Measurements from ENCODE around the gene HS3ST2.

DNA sequence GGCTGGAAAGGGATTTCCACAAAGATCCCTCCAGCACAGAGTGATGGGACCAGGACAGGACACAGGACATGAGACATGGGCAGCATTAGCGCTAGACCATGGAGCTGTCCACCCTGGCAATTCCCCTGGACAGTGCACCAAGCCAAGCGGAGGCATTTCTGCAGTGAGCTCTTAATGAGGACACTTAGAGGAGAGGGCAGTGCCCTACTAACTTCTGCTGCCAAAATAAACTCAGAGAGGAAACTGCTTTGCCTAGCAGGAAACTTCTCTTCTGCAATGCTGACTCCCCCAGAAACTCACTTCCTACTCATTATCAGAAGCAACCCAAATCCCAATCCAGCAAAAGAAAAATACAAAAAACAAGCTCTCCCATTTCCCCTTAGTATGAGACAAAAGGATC, 119.2 kb downstream of the HS3ST2 start:
- TF ChIP-seq, protein P1, sequence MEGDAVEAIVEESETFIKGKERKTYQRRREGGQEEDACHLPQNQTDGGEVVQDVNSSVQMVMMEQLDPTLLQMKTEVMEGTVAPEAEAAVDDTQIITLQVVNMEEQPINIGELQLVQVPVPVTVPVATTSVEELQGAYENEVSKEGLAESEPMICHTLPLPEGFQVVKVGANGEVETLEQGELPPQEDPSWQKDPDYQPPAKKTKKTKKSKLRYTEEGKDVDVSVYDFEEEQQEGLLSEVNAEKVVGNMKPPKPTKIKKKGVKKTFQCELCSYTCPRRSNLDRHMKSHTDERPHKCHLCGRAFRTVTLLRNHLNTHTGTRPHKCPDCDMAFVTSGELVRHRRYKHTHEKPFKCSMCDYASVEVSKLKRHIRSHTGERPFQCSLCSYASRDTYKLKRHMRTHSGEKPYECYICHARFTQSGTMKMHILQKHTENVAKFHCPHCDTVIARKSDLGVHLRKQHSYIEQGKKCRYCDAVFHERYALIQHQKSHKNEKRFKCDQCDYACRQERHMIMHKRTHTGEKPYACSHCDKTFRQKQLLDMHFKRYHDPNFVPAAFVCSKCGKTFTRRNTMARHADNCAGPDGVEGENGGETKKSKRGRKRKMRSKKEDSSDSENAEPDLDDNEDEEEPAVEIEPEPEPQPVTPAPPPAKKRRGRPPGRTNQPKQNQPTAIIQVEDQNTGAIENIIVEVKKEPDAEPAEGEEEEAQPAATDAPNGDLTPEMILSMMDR (IDR thresholded peaks at IDR 0.05) = no peak
- no peak for TF ChIP-seq ZFX (IDR thresholded peaks at IDR 0.05; ENCODE audit: borderline replicate concordance)
